Activated CD8-positive, alpha-beta memory T cell treated with anti-CD3 and anti-CD28 coated beads for 1 hour (primary cell): ENCODE data around the gene HNRNPM.

Experiments used
- DNase-seq, 2 donors: peaks; one replicate each; pipeline ENCODE4 v3.0.0-alpha.2; 2020; ENCODE audit warnings: low read depth in 1 of 2; ENCODE audit errors: extremely low read depth in 1 of 2

HNRNPM gene

DNA sequence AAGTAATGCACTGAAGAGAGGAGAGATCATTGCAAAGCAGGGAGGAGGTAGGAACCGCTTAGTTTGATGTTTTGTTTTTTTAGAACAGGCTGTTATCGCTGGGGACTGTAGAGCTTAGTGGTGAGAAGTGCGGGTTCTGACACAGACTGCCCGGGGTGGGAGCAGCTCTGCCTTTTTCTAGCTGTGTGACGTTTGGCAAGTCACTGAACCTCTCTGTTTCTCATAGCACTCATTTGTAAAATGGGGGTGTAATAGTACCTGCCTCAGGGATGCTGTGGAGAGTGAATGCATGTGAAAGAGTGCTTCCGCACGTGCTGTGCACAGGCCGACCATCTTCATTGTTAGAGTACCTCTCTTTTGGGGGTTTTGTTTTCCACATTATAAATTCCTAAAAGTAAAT, 38.4 kb downstream of the HNRNPM start:
- no peak for DNase-seq

DNA sequence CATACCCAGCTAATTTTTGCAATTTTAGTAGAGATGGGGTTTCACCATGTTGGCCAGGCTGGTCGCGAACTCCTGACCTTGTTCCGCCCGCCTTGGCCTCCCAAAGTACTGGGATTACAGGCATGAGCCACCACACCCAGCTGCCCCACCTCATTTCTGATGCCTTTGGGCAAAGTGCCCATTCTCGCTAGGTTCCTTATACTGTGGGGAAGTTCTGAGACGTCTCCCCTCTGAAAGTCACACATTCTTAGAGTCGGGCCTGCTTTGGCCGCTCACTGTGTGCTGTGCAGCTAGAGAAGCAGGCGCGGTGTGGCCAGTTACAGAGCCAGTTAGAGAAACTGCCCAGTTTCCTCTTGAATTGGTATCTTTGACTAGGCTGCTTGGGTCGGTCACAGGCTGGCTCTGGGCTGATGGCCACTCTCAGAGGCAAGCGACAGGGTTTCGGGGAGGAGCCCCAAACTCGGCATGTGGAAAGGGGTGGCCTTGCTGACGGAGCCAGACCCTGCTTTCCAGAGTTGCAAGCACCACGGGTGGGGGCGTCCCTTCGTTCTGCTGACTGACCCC, 39.6 kb downstream of the HNRNPM start:
- no peak for DNase-seq

DNA sequence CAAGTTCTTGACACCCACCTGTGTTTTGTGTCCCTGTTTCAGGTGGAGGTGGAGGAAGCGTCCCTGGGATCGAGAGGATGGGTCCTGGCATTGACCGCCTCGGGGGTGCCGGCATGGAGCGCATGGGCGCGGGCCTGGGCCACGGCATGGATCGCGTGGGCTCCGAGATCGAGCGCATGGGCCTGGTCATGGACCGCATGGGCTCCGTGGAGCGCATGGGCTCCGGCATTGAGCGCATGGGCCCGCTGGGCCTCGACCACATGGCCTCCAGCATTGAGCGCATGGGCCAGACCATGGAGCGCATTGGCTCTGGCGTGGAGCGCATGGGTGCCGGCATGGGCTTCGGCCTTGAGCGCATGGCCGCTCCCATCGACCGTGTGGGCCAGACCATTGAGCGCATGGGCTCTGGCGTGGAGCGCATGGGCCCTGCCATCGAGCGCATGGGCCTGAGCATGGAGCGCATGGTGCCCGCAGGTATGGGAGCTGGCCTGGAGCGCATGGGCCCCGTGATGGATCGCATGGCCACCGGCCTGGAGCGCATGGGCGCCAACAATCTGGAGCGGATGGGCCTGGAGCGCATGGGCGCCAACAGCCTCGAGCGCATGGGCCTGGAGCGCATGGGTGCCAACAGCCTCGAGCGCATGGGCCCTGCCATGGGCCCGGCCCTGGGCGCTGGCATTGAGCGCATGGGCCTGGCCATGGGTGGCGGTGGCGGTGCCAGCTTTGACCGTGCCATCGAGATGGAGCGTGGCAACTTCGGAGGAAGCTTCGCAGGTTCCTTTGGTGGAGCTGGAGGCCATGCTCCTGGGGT, 41.0 kb downstream of the HNRNPM start:
- no peak for DNase-seq

DNA sequence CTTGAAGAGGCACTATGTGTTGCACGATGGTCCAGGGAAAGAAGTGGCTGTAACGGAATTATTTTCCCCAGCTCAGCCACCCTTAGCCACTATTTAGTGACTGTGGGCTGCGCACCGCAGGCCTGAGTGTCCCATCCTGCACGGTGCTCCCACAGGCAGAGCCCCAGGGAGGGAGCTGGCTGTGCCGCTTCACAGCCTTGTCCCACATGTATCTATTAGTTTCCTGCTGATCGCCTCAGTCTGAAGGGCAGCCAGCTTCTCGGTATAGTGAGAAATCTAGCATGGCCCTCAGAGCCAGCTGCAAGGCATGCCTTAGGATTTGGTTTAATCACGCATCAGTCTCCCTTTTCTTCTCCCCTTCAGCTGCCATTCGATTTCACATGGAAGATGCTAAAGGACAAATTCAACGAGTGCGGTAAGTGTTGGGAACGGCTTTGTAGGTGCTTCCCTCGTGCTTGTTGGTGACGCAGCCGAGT, 41.9 kb downstream of the HNRNPM start:
- DNase-seq: no peak

DNA sequence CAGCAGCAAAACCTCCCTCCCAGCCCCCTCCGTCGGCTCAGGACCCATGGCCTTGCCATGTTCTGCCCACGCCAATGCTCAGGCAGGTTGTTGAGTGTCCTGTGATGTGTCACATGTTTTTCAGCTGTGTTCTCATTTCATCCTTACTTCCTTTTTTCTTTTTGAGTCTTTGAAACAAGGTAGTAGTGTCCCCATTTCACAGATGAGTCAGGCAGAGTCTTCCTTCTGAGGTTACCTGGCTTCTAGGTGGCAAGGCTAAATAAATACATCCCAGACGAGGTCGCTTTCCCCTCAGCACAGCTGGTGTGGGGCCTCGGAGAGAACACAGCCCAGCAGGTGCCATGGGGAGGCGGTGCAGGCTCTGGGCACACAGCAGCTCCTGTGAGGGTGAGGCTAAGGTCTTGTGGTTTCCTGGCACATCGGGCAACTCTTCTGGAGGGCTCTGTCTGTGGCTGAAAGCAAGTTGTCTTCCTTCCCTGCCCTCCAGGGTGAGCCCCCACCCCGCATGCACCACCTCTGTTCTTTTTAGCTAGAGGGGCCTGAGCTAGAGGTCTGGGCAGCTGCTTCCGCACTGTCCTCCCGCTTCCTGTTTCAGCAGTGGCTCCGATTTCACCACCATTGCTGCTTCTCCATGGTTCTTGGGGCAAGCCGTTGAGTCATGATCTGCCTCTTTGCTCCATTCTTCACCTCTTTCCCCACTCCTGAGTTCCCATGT, 42.5 kb downstream of the HNRNPM start:
- peak; percentile 19 to 36 for DNase-seq

DNA sequence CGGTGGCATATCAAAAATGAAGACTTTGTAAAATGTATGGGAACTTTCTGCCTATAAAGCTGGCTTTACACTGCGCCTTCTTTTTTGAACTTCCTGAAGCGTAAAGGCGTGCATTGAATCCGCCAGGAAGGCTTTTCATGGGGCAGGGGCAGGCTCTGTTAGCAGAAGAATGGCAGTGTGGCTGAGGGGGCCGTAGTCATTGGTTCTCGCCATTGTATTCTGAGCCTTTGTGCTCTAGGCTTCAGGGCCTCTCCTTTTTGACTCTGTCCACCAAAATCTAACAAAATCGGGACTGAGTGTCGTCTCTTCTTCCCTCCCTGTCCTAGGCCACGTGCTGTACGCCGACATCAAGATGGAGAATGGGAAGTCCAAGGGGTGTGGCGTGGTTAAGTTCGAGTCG, 43.6 kb downstream of the HNRNPM start:
- DNase-seq: no peak

DNA sequence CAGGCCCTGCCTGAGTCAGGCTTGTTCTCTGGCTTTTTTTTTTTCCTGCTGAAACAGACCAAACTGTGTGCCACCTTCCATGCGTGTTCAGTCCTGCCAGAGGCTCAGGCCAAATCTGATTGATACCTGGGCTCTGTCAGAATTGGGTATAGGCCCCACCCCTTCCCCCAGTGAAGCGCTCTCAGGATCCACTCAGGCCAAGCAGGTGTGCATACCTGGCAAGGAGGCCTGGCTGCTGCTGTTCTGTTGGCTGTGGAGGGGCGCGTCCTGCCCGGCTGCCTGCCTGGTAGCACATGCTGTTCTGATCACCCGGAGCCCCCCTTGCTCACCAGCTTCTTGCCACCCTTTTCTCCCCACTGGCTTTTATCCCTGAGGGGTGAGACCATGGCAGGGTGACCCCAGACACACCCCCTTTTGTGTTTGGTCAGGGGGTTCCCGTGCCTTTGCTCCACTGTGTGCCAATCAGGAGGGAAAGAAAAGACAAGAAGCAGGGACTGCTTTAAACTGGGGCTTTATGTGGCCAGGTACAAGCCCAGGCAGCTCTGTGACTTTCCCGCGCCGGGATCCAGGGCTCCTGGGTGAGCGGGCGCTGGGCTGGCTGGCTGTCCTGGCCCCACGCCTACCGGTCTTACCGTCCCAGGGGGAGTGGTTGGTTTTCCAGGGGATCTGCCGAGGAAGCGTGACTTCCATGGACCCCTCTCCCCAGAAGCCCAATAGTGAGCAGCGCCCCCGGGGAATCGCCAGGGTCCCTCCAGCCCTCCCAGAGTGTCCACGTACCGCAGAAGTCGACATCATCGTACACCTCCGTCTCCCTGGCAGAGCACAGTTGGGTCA, 45.0 kb downstream of the HNRNPM start:
- no peak for DNase-seq

DNA sequence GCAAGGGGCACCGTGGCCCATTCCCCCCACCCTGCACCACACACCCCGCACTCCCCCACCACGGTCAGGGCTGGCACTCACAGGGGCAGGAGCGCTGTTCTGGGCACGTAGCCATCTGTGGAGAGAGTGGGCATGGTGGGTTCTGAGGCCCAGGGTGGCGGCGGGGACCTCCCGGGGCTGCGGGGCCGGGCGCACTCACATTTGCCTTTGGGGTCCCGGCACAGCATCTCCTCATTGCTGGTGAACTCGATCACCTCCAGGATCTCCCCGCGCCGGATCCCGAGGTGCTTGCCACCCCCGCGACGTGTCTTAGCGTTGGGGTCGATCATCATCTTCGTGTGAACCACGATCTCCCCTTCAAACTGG, 45.6 kb downstream of the HNRNPM start:
- DNase-seq: no peak

DNA sequence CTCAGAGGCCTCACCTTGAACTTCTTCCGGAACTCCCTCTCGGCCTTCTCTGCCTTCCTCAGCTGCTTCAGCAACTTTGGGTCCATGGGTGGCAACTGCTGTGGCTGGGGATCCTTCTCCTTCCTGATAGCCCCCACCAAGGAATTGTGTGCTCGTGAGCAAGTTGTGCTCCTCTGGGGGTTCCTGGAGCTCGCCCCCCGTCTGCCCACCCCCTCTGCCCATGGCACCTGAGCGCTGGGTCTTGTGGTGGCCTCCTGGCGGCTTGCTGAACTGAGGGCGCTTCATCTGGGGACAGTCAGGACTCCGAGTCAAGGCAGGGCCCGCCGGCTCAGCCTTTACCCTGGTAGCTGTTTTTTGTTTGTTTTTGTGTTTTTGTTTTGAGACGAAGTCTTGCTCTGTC, 46.1 kb downstream of the HNRNPM start:
- no peak for DNase-seq

DNA sequence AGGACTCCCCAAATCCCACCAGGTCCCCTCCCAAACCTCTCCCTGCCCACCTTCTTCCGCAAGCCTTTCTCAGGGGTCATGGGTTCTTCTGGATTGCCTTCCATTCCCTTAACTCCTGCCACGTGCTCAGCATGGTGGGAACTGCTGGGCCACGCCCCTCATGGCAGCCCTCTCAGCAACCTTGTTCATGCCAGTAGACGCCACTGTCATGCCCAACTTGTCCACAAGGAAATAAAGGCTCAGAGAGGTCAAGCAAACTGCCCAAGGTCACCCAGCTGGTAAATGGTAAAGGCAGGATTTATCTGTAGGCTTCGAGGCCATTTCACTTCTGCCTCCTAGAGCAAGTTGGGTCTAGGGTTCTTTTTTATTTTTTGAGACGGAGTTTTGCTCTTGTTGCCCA, 46.8 kb downstream of the HNRNPM start:
- DNase-seq: no peak

DNA sequence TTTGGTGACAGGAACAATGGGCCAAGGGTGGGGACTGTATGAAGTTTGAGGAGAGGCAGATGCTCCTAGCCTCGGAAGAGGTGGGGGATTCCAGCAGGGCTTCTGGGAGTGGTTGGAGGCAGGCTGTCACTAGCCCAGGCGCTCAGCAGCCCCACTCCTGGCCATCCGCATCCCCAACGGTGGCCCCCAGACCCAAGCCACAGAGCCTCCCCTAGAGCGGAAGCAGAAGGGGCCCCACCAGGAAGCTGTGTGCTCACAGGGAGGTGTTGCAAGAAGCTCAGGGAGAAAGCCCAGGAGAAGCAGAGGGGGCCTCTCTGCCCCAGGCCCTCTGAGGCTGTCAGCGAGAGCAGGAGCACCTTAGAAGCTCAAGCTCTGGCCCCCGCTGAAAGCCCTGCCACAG, 49.4 kb downstream of the HNRNPM start:
- no peak for DNase-seq

DNA sequence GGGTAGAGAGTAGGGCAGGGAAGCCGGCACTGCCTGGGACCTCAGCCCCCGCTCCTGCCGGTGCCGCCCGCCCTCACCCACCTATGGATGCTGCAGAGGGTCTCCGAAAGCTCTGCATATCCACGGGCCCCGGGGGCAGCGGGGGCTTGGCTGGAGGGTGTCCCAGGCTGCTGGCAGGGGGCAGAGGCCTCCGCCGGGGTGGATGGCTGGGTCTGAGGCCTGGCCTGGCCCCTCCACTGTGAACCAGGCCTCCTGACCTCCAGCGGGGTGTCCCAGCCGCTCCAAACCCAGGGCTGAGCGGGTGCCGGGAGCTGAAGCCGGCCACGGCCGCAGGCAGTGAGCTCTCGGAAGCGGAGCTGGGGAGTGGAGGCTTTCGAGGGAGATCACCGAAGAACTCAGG, 53.5 kb downstream of the HNRNPM start:
- no peak for DNase-seq

DNA sequence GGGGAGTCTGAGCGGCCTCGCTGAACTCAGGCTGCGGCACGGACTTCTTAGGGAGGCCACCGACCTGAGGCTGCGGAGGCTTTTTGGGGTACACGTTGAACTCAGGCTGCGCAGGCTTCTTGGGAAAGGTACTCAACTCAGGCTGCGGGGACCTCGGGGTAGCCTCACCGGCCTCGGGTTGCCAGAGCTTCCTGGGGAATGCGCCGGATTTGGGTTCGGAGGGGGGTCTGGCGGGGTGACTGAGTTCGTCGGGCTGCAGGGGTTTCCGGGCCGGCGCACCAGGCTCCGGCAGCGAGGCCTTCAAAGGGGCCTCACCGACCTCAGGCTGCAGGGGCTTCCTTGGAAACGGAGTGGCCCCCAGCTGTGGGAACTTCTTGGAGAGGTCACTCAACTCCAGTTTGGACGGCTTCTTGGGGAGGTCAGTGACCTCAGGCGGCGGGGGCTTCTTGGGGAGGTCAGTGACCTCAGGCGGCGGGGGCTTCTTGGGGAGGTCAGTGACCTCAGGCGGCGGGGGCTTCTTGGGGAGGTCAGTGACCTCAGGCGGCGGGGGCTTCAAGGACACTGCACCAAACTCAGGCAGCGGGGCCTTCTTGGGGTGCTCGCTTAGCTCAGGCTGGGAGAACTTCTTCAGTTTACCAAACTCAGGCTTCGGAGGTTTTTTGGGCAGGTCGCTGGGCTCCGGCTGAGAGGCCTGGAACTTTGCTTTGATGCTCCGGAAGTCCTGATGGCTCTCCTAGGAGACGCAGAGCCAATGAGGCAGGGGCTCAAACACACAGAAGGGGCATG, 54.5 kb downstream of the HNRNPM start:
- DNase-seq: no peak

DNA sequence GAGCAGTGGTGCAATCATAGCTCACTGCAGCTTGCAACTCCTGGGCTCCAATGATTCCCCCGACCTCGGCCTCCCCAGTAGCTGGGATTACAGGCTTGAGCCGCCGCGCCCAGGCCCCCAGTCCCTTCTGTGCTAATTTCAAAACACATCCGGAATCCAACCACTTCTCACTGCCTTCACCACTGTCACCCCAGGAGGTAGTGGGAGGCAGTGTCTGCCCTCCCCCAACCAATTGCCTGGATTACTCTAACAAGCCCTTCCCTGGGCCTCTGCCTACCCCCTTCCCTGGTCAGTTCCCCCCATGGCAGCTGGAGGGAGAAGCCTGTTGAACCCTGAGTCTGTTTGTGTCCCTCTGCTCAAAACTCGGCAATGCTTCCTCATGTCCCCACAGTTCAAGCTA, 55.4 kb downstream of the HNRNPM start:
- DNase-seq: no peak

DNA sequence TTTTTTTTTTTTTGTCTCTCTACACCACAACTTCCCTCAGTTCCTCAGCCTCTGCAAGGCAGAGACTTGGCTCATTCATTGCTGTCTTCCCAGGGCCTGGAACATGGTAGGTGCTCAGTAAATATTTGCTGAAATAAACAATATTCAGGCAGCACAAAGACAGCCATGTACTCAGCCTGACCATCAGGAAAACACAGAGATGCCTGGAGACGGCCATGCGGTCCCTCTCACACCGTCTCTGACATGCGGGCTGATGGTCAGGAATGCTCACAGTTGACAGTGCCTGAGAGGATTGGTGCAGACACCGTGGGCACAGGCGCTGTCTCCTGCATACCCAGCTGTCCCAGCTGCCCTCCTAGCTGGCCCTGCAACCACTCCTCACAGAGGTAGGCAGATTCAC, 56.7 kb downstream of the HNRNPM start:
- no peak for DNase-seq

DNA sequence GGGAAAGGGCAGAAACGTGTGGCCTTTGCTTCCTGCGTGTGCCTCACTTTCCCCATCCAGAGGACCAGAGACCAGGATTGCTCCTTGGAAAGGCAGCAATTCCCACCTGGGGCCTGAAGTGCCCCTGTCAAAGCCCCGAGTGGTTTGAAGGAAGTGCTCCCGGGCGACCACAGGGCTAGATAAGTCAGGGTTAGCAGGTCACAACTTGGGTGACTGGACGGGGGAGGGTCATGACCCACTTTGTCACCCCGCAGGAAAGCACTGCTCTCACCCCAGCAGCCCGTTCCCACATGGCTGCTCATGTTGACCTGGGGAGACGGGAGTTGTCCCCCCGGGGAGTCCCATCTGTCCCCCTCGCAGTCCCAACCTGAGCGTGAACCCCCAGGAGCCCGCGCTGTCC, 57.2 kb downstream of the HNRNPM start:
- no peak for DNase-seq

DNA sequence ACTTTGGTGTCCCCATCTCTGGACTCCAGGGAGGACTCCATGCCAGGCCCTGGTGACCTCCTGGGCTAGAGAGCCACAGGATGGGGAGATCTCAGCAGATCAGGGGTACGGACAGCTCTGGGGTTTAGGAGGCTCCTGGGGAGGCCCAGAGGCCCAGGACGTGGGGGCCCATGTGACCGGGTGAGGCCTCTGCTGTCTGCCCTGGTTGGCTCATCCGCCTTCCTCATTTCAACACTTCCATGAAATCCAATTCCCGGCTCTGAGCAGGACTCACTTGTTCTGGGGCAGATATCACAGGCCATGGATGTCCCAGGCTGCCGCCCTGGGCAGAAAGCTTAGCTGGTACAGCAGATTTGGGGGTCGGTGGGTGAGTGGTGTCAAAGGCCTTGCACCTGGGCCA, 58.7 kb downstream of the HNRNPM start:
- DNase-seq: no peak

DNA sequence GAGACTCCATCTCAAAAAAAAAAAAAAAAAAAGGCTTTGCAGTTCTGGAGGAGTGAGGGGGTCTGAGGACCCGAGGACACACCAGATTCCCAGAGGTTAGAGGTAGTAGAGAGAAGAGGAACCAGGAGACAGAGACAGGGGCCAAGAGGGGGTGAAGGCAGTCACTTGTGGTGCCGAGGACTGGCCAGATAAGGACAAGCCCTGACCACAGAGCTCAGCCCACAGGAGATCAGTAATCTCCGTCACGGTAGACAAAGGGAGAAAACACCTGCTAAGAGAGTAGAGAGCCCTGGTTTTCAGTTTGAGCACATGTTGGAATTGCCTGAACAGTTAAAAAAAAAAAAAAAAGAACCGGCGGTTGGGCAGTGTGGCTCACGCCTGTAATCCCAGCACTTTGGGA, 59.4 kb downstream of the HNRNPM start:
- no peak for DNase-seq

DNA sequence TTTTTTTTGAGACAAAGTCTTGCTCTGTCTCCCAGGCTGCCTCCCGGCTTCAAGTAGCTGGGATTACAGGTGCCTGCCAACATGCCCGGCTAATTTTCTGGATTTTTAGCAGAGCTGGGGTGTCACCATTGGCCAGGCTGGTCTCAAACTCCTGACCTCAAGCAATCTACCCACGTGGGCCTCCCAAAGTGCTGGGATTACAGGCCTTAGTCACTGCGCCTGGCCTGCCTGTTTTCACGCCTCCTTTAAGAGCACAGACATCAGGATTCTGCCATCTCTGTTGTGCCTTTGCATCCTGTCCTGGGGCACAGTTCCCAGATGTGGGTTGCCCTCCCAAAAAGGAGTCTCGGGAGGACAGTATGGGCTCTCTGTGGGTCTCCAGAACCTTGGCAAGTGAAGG, 60.1 kb downstream of the HNRNPM start:
- DNase-seq: no peak

DNA sequence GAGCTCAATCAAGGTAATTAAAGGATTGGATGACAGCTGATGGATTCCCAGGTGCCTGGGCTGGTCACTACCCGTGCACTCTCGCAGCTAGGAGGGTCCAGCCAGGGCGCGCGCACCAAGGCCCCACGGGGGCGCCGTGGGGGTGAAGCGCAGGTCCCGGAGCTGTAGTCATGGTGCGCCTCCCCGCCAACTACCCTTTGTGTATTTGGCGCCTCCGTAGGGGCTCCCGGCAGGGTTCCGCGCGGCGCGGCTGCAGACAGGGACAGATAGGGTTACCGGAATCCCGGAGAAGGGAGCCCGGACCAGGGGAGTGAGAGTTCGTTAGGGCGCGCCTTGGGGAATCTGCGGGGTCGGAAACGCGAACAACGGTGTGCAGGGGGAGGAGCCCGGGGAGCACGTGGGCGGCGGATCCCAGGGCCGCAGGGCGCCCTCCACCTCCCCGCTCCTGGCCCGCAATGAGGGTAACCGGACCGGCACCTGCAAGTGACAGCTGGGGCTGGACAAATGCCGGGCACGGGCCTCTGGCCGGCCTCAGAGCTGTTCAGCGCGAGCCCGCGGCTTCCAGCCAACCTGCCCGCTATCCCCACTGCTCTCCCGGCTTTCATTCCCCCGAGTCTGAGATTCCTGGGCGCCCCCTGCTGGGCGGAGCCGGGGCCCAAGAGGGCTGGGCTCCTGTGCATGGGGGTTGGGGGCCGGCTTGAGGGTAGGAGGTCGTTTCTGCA, 61.1 kb downstream of the HNRNPM start:
- peak in 1 of 2 donors; percentile 56 for DNase-seq
